Upper lobe of right lung (tissue), 1 donor: ENCODE measurements around the gene ENKD1. TPM values are rescaled to one million over a fixed set of nuclear protein-coding genes. Genes with fewer than 3 reads are reported as not detected.

Source experiments
- ATAC-seq: fragments of 200-7000 bp; cut with Tn5 transposase; one replicate; pipeline ENCODE4 v1.9.1; 2020; ENCODE audit warnings: mild to moderate bottlenecking, moderate library complexity
- DNase-seq: peaks from one replicate; pipeline ENCODE4 v3.0.0-alpha.2; 2020
- H3K27ac ChIP-seq: fragments of 200-600 bp; one replicate; pipeline ENCODE4 v1.8.0; 2022
- H3K27me3 ChIP-seq: fragments of 200-600 bp; one replicate; pipeline ENCODE4 v1.8.0; 2022; ENCODE audit warnings: mild to moderate bottlenecking
- H3K36me3 ChIP-seq: fragments of 200-600 bp; one replicate; pipeline ENCODE4 v1.8.0; 2022
- H3K4me1 ChIP-seq: fragments of 200-600 bp; one replicate; pipeline ENCODE4 v1.8.0; 2022
- H3K4me3 ChIP-seq: fragments of 200-600 bp; one replicate; pipeline ENCODE4 v1.8.0; 2022; ENCODE audit warnings: mild to moderate bottlenecking
- H3K9me3 ChIP-seq: fragments of 200-600 bp; one replicate; pipeline ENCODE4 v1.8.0; 2022
- intact Hi-C: fragments of 100-400 bp; cut with DNase I; formaldehyde crosslinking; loops from one replicate; pipeline ENCODE4 v1.11.0; 2022
- total RNA-seq: library from RNA; stranded (reverse); fragmentation: NEBNext Ultra II Directional; extraction: Animal tissue kit (Norgen Biotek cat#: 25700); gene quantifications from one replicate; pipeline ENCODE4 v1.2.1, GENCODE V29; 2021
- TF ChIP-seq, protein P1 (sequence below): fragments of 200-600 bp; IDR thresholded peaks from one replicate; pipeline ENCODE4 v1.8.0; 2022; ENCODE audit warnings: antibody characterized with exemption
- donor health status: DM: no; HTN: yes; CAD: no; lungs with severe emphysema.

ENKD1 gene
- total RNA-seq, 1 donor from 2014 or later, result 14.5 TPM

DNA sequence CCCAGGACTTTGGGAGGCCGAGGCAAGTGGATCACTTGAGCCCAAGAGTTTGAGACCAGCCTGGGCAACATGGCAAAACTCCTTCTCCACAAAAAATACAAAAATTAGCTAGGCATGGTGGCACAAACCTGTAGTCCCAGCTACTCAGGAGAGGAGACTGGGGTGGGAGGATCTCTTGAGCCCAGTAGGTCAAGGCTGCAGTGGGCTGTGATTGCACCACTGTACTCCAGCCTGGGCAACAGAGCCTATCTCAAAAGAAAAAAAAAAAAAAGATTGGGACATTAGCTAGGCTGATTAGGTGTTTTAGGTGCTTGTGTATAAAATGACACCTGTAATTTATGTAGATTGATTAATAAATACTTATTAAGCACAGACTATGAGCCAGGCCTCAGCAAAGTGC is 42.5 kb upstream of the ENKD1 start:
- TF ChIP-seq, protein P1, sequence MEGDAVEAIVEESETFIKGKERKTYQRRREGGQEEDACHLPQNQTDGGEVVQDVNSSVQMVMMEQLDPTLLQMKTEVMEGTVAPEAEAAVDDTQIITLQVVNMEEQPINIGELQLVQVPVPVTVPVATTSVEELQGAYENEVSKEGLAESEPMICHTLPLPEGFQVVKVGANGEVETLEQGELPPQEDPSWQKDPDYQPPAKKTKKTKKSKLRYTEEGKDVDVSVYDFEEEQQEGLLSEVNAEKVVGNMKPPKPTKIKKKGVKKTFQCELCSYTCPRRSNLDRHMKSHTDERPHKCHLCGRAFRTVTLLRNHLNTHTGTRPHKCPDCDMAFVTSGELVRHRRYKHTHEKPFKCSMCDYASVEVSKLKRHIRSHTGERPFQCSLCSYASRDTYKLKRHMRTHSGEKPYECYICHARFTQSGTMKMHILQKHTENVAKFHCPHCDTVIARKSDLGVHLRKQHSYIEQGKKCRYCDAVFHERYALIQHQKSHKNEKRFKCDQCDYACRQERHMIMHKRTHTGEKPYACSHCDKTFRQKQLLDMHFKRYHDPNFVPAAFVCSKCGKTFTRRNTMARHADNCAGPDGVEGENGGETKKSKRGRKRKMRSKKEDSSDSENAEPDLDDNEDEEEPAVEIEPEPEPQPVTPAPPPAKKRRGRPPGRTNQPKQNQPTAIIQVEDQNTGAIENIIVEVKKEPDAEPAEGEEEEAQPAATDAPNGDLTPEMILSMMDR, result no peak
- Histone ChIP-seq H3K27me3 (no peaks in the 10 kb centered on the region), H3K36me3 (no peaks in the 10 kb centered on the region), H3K9me3 (no peaks in the 10 kb centered on the region), H3K4me3 (no peak overlapping the region), H3K4me1 (peaks cover 4% of the 10 kb centered on the region), H3K27ac (no peak overlapping the region)
- DNase-seq (no peak), ATAC-seq (no peak)
- intact Hi-C loops, result no loop called here

DNA sequence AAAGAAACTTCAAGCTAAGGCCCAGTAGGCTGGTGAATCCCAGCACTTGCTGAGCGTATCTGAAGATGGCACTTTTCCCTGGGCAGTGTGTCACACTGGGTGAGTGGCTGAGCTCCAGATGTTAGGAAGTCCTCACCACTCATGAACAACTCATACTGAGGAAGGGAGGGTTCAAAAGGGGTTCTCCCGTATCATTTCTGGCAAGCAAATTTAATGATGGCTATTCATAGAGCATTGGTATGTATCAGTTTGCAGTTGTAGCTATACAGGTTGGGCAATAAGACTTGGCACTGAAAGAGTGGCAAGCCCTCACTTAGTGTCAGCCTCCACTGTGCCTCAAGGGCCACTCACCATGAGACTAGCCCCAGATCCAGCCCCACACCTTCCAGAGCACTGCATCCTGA is 41.8 kb upstream of the ENKD1 start:
- no peak for DNase-seq
- TF ChIP-seq, protein P1, result no peak
- no peaks in the 10 kb centered on the region for H3K27me3 ChIP-seq
- peaks cover 4% of the 10 kb centered on the region for H3K4me1 ChIP-seq
- ATAC-seq, result peak; percentile 67
- intact Hi-C loops, result no loop called here
- no peaks in the 10 kb centered on the region for H3K9me3 ChIP-seq
- no peak overlapping the region for H3K4me3 ChIP-seq
- H3K27ac ChIP-seq, result no peak overlapping the region
- H3K36me3 ChIP-seq, result no peaks in the 10 kb centered on the region

DNA sequence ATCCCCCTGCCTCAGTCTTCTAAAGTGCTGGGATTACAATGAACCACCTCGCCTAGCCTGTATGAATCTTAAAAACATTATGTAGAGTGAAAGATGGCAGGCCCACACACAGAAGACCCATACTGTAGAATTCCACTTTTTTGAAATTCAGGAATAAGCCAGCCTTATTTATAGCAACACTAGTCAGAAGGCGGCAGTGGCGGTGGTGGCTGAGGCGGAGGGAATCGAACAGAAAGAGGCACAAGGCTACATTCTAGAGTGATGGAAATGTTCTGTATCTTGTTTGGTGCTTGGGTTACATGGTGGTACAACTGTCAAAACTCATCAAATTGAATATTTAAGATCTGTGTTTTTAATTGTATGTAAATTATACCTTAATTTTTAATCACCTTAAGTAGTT is 41.2 kb upstream of the ENKD1 start:
- TF ChIP-seq, protein P1, result no peak
- H3K27ac ChIP-seq, result no peak overlapping the region
- no peaks in the 10 kb centered on the region for H3K27me3 ChIP-seq
- H3K4me1 ChIP-seq, result peaks cover 4% of the 10 kb centered on the region
- H3K9me3 ChIP-seq, result no peaks in the 10 kb centered on the region
- H3K36me3 ChIP-seq, result no peaks in the 10 kb centered on the region
- no peak overlapping the region for H3K4me3 ChIP-seq
- DNase-seq (no peak), ATAC-seq (no peak)
- intact Hi-C loops, result no loop called here

DNA sequence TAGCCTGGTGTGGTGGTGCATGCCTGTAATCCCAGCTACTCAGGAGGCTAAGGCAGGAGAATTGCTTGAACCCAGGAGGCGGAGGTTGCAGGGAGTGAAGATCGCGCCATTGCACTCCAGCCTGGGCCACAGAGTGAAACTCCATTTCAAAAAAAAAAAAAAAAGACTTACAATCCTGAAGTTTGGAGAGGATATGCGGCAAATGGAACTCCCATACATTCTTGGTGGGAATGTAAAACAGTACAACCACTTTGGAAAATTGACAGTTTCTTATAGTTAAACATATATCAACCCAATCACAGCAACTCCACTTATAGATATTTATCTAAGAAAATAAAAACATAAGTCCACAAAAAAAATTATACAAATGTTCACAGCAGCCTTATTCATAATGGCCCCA is 40.7 kb upstream of the ENKD1 start:
- TF ChIP-seq, protein P1, result no peak
- intact Hi-C loops, result no loop called here
- Histone ChIP-seq H3K27me3 (no peaks in the 10 kb centered on the region), H3K4me1 (peaks cover 4% of the 10 kb centered on the region), H3K4me3 (no peak overlapping the region), H3K27ac (no peak overlapping the region), H3K9me3 (no peaks in the 10 kb centered on the region), H3K36me3 (no peaks in the 10 kb centered on the region)
- DNase-seq (no peak), ATAC-seq (no peak)

DNA sequence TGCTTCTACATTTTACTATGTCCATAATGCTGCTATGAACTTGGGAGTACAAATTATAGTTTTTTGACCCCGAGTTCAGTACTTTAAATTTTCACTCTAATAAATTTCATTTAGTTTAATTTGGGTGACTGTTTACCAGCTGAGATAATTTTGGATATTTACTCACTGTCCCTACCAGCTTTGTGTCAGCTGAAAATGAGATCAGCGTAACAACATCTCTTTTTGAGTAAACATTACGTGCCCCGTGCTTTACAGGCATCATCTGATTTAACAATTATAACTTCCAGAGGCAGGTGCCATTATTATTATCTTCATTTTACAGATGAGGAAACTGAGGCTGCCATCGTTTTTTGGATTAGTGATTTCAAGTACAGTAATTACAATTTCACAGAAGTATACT is 37.6 kb upstream of the ENKD1 start:
- H3K4me1 ChIP-seq, result peaks cover 4% of the 10 kb centered on the region
- no peak overlapping the region for H3K27ac ChIP-seq
- DNase-seq (no peak), ATAC-seq (no peak)
- H3K9me3 ChIP-seq, result no peaks in the 10 kb centered on the region
- intact Hi-C loops, result no loop called here
- no peak overlapping the region for H3K4me3 ChIP-seq
- TF ChIP-seq, protein P1, result no peak
- H3K36me3 ChIP-seq, result no peaks in the 10 kb centered on the region
- no peaks in the 10 kb centered on the region for H3K27me3 ChIP-seq

DNA sequence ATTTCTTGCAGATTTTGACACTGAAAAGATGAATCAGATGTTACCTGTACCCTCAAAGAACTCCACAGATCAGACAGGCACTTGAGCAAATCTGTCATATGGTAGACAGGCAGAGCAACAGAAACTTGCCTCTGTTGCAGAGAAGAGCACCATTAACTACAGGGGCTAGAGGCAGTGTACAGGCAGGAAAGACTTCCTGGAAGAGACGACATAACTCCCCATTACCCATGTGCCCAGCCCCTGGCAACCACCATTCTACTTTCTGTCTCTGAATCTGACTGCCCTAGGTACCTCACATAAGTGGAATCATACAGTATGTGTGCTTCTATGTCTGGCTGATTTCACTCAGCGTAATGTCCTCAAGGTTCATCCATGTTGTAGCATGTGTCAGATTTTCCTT is 37.1 kb upstream of the ENKD1 start:
- ATAC-seq (no peak), DNase-seq (no peak)
- Histone ChIP-seq H3K9me3 (no peaks in the 10 kb centered on the region), H3K27me3 (no peaks in the 10 kb centered on the region), H3K4me3 (no peak overlapping the region), H3K27ac (no peak overlapping the region), H3K4me1 (peaks cover 4% of the 10 kb centered on the region), H3K36me3 (no peaks in the 10 kb centered on the region)
- TF ChIP-seq, protein P1, result no peak
- intact Hi-C loops, result no loop called here
